ENCODE measurements around the gene XNDC1N. TPM values are rescaled to one million over a fixed set of nuclear protein-coding genes. Genes with fewer than 3 reads are reported as not detected.
"Not testable (repeated sequence)": the region's sequence is repeated elsewhere in the genome, so short reads cannot be mapped to it uniquely, and the experiment has no call there.

XNDC1N gene
- total RNA-seq, 3 donors from 2014 or later: 11.7 to 18.0 (median 12.7) TPM

- no peak for TF ChIP-seq CTCF (IDR thresholded peaks at IDR 0.05)
- Histone ChIP-seq H3K4me1 (ENCODE audit: low read depth) (no peaks in the 10 kb centered on the region), H3K4me3 (no peak overlapping the region), H3K36me3 (ENCODE audit: low read depth) (no peaks in the 10 kb centered on the region), H3K9me3 (no peaks in the 10 kb centered on the region)
- DNase-seq (no peak), ATAC-seq (no peak)
- intact Hi-C loops (cut with DNase I, micrococcal nuclease): no loop called here
Observed at GRCh38 chr11:71914617-71915189, 13.7 kb downstream of the XNDC1N start.

GRCh38 chr11:71913756-71914526 lies 14.5 kb downstream of the XNDC1N start:
- no peak for ATAC-seq
- no peak overlapping the region for H3K4me3 ChIP-seq

GRCh38 chr11:71911986-71912340 lies 16.4 kb downstream of the XNDC1N start:
- H3K9me3 ChIP-seq; DNase-seq; H3K4me3 ChIP-seq; intact Hi-C loops (cut with DNase I, micrococcal nuclease); H3K4me1 ChIP-seq (ENCODE audit: low read depth); H3K36me3 ChIP-seq (ENCODE audit: low read depth); ATAC-seq: not testable (repeated sequence)

More at GRCh38 chr11:71913756-71914526, 14.5 kb downstream of the XNDC1N start:
- no peak for TF ChIP-seq CTCF (IDR thresholded peaks at IDR 0.05)
- H3K4me1 ChIP-seq (ENCODE audit: low read depth): no peaks in the 10 kb centered on the region
- no peaks in the 10 kb centered on the region for H3K9me3 ChIP-seq
- no peak for DNase-seq
- no peaks in the 10 kb centered on the region for H3K36me3 ChIP-seq (ENCODE audit: low read depth)
- intact Hi-C loops (cut with DNase I, micrococcal nuclease): no loop called here

GRCh38 chr11:71911321-71911985 lies 16.9 kb downstream of the XNDC1N start:
- DNase-seq; intact Hi-C loops (cut with DNase I, micrococcal nuclease); H3K4me3 ChIP-seq; H3K9me3 ChIP-seq; H3K4me1 ChIP-seq (ENCODE audit: low read depth); H3K36me3 ChIP-seq (ENCODE audit: low read depth); ATAC-seq: not testable (repeated sequence)

- ATAC-seq; DNase-seq; H3K9me3 ChIP-seq; H3K36me3 ChIP-seq (ENCODE audit: low read depth); H3K4me3 ChIP-seq; H3K4me1 ChIP-seq (ENCODE audit: low read depth); intact Hi-C loops (cut with DNase I, micrococcal nuclease): not testable (repeated sequence)
Observed at GRCh38 chr11:71910775-71911174, 17.6 kb downstream of the XNDC1N start.

GRCh38 chr11:71908218-71908617 lies 20.2 kb downstream of the XNDC1N start:
- H3K36me3 ChIP-seq (ENCODE audit: low read depth): no peaks in the 10 kb centered on the region
- intact Hi-C loops (cut with DNase I, micrococcal nuclease): no loop called here
- no peak for TF ChIP-seq CTCF (IDR thresholded peaks at IDR 0.05)
- H3K9me3 ChIP-seq: no peaks in the 10 kb centered on the region
- H3K4me1 ChIP-seq (ENCODE audit: low read depth): no peaks in the 10 kb centered on the region
- H3K4me3 ChIP-seq: no peak overlapping the region
- DNase-seq: no peak
- no peak for ATAC-seq

- H3K9me3 ChIP-seq; H3K4me1 ChIP-seq (ENCODE audit: low read depth); H3K4me3 ChIP-seq; H3K36me3 ChIP-seq (ENCODE audit: low read depth); intact Hi-C loops (cut with DNase I, micrococcal nuclease); DNase-seq; ATAC-seq: not testable (repeated sequence)
Observed at GRCh38 chr11:71901137-71901536, 27.3 kb downstream of the XNDC1N start.
